HG03025 (cell line): ENCODE measurements around the gene DHRS11.

Experiments
- ATAC-seq: cut with Tn5 transposase; IDR thresholded peaks from one replicate; pipeline ENCODE4 v1.9.1; 2021; ENCODE audit warnings: mild to moderate bottlenecking, moderate library complexity; ENCODE audit not compliant: unreplicated experiment, low FRiP score

DHRS11 gene

GRCh38 chr17:36611345-36612072, 19.8 kb downstream of the DHRS11 start:
- no peak for ATAC-seq

GRCh38 chr17:36612323-36612722, 20.6 kb downstream of the DHRS11 start:
- no peak for ATAC-seq

GRCh38 chr17:36613155-36613554, 21.5 kb downstream of the DHRS11 start:
- no peak for ATAC-seq

GRCh38 chr17:36614081-36614480, 22.4 kb downstream of the DHRS11 start:
- ATAC-seq = no peak

GRCh38 chr17:36614933-36615332, 23.3 kb downstream of the DHRS11 start:
- no peak for ATAC-seq

- ATAC-seq = no peak
These were observed 24.7 kb downstream of the DHRS11 start for GRCh38 chr17:36616061-36617029.

- no peak for ATAC-seq
These were observed 26.1 kb downstream of the DHRS11 start for GRCh38 chr17:36617773-36618172.

- ATAC-seq = no peak
These were observed 31.6 kb downstream of the DHRS11 start for GRCh38 chr17:36623281-36623680.

GRCh38 chr17:36625188-36625587, 33.5 kb downstream of the DHRS11 start:
- ATAC-seq = no peak

- no peak for ATAC-seq
These were observed 35.4 kb downstream of the DHRS11 start for GRCh38 chr17:36627101-36627500.

GRCh38 chr17:36628576-36628975, 36.9 kb downstream of the DHRS11 start:
- no peak for ATAC-seq

GRCh38 chr17:36629252-36629847, 37.7 kb downstream of the DHRS11 start:
- ATAC-seq = no peak

- no peak for ATAC-seq
These were observed 38.4 kb downstream of the DHRS11 start for GRCh38 chr17:36629970-36630502.

GRCh38 chr17:36631022-36631421, 39.3 kb downstream of the DHRS11 start:
- ATAC-seq = no peak

- ATAC-seq = no peak
These were observed 41.5 kb downstream of the DHRS11 start for GRCh38 chr17:36632916-36633771.

GRCh38 chr17:36640346-36640745, 48.7 kb downstream of the DHRS11 start:
- no peak for ATAC-seq

GRCh38 chr17:36640836-36641235, 49.2 kb downstream of the DHRS11 start:
- ATAC-seq = no peak

GRCh38 chr17:36641331-36641876, 49.7 kb downstream of the DHRS11 start:
- no peak for ATAC-seq
